Measurements from ENCODE around the gene ZNF593.

DNA sequence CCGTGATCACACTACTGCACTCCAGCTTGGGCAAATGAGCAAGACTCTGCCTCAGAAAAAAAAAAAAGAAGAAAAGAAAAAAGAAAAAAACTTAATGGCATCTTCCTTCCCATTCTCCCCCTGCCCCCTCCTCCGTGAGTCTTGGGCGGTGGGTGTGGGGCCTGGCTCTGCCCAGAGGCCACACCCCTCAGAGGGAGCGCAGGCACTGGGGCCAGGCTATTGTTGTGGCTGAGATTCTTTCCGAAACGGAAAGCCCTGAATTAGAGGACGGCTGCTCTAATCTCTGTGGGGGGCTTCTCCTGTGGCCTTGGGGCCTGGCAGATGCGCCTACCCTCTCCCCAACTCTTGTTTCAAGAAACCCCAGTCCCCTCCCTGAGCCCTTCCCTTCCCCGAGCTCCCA lies 15.0 kb upstream of the ZNF593 start:
- TF ChIP-seq SNAI2 (CRISPR knock-in tag; IDR thresholded peaks at IDR 0.05) (no peak), ZFP30 (CRISPR knock-in tag; IDR thresholded peaks at IDR 0.05) (no peak), ISL1 (CRISPR knock-in tag; IDR thresholded peaks at IDR 0.05) (no peak), GLIS3 (CRISPR knock-in tag; IDR thresholded peaks at IDR 0.05) (no peak), CSRNP3 (CRISPR knock-in tag; IDR thresholded peaks at IDR 0.05) (no peak)
- TF ChIP-seq, protein P1, sequence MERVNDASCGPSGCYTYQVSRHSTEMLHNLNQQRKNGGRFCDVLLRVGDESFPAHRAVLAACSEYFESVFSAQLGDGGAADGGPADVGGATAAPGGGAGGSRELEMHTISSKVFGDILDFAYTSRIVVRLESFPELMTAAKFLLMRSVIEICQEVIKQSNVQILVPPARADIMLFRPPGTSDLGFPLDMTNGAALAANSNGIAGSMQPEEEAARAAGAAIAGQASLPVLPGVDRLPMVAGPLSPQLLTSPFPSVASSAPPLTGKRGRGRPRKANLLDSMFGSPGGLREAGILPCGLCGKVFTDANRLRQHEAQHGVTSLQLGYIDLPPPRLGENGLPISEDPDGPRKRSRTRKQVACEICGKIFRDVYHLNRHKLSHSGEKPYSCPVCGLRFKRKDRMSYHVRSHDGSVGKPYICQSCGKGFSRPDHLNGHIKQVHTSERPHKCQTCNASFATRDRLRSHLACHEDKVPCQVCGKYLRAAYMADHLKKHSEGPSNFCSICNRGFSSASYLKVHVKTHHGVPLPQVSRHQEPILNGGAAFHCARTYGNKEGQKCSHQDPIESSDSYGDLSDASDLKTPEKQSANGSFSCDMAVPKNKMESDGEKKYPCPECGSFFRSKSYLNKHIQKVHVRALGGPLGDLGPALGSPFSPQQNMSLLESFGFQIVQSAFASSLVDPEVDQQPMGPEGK (CRISPR knock-in tag; IDR thresholded peaks at IDR 0.05; ENCODE audit: borderline replicate concordance): no peak
- TF ChIP-seq, protein P2, sequence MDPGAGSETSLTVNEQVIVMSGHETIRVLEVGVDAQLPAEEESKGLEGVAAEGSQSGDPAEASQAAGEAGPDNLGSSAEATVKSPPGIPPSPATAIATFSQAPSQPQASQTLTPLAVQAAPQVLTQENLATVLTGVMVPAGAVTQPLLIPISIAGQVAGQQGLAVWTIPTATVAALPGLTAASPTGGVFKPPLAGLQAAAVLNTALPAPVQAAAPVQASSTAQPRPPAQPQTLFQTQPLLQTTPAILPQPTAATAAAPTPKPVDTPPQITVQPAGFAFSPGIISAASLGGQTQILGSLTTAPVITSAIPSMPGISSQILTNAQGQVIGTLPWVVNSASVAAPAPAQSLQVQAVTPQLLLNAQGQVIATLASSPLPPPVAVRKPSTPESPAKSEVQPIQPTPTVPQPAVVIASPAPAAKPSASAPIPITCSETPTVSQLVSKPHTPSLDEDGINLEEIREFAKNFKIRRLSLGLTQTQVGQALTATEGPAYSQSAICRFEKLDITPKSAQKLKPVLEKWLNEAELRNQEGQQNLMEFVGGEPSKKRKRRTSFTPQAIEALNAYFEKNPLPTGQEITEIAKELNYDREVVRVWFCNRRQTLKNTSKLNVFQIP (CRISPR knock-in tag; IDR thresholded peaks at IDR 0.05; ENCODE audit: borderline replicate concordance, low read depth): no peak
